Raji (cell line): ENCODE measurements around the gene GLMN.

Experiments
- POLR2A ChIP-seq: IDR thresholded peaks from 2 replicates; pipeline ENCODE4 v1.6.1; 2011; ENCODE audit warnings: low read depth, low read length, control low read depth; ENCODE audit not compliant: insufficient read depth

The GLMN gene

DNA sequence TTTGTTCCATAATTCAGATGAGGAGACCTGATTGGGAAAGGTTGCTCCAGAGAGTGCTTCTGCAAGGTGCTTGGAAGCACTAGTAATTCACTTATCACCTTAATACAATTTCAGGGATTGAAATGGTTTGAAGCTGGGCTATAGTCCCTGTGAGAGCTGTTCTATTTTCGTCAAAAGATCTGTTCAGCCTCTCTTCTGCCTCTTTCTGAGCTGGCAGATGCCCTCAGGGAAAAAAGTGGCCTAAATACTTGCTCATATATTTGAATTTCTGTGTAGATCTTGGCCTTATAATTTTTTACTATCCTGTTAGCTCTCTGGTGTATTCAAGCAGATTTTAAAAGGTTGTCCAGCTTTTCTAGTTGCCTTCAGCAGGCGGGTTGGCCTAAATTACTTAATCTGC lies 58.8 kb downstream of the GLMN start:
- no peak for TF ChIP-seq POLR2A

DNA sequence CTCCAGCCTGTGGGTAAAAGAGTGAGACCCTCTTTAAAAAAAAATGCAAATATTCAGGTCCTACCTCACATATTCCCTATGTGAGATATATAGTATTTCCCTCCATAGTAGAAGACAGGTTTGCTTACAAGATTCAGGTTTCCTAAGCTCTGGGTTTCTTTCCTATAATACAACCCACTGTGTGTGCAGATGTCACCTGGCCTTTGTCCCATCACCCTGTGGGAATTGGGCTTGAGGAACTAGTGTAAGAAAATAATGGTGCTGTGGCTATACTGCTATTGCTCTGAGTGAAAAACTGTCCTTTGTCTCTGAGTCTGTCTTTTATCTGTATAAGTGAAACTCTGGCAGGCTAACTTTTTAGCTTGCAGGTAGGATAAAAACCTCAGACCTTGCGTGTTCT lies 68.1 kb downstream of the GLMN start:
- no peak for TF ChIP-seq POLR2A

DNA sequence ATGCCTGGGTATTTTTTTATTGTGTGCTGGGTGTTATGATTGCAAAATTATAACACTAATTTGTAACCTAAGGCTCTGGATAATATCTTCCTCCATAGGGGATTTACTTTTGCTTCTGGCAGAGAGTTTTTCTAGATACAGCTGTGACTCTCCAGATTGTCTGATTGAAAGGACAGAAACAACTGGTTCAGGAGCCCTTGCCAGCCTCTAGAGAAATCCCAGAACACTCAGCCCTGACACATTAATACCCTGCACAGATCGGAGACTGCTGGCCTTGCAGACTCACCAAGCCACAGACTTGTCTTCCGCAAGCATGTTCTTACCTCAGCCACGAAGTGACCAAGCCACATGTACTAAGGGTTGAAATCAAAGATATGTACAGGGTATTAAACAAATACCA lies 70.4 kb downstream of the GLMN start:
- TF ChIP-seq POLR2A: no peak

DNA sequence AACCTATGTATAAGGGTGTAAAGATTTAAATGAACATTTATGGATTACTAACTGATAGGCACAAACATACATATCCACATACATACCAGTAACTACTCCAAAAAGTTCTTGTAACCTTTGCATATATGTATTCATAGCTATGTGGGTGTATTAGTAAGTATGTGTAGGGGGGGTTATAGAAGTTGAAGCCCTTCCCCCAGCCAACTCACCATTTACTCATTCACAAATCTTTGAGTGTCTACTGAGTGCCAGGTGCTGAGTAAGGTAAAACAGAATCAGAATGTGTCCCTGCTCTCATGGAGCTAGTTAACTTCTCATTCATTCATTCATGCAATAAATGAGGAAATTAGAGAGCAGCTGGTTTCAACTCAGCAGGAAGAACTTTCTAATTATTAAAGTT lies 79.8 kb downstream of the GLMN start:
- no peak for TF ChIP-seq POLR2A

DNA sequence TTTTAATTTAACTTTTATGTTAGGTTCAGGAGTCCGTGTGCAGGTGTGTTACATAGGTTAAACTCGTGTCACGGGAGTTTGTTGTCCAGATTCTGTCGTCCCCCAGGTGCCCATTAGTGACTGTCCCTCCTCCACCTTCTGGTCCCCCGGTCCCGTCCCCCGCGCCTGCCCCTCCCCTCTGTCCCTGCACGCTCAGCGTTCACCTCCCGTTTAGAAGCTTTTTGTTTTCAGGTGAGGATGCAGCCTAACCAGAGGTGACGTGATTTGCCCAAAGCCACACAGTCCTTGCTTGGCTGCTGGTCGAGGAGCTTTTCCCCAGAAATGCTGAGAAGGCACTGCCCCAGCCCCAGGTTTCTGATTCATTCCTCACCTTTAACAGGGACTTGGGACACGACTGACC lies 80.2 kb downstream of the GLMN start:
- no peak for TF ChIP-seq POLR2A

DNA sequence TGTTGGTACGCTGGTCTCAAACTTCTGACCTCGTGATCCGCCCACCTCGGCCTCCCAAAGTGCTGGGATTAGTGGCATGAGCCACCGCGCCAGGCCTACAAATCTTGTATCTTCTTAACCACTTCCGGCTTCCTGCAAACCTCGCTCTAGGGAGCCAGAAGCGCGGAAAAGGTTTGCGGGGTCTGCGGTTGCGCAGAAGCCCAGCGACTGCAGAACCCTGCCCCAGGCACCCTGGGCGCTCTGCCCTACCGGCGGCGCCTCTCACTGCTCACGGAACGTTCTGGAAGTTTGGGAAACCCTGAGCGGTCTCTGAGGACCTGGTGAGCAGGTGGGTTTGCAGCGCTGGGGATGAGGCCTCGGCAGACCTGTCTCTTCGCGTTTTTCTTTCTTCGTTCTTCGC lies 81.1 kb downstream of the GLMN start, which contains the start of gene C1orf146:
Gene C1orf146, plus strand, starts transcription at position 195 of the 400 bp plus-strand sequence. CDS start 13,506 bp downstream, outside the sequence.
- TF ChIP-seq POLR2A: no peak

DNA sequence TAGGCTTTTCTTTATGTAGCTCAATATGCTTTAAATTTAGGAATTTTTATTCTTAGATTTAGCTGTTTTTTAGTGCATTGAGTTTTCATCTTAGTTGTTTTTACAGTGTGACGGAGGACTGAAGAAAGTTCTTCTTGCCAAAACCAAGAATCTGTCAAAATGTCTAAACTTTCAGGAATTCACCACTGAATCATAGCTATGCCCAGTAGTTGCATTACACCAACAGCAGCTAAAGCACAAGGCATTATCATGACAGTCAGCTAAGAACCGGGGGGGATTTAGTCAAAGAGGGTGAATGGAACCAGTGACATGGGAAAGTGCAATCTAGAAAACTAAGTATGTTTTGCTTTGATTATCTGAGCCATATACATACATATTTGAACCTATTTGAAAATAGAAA lies 87.6 kb downstream of the GLMN start:
- TF ChIP-seq POLR2A: no peak

DNA sequence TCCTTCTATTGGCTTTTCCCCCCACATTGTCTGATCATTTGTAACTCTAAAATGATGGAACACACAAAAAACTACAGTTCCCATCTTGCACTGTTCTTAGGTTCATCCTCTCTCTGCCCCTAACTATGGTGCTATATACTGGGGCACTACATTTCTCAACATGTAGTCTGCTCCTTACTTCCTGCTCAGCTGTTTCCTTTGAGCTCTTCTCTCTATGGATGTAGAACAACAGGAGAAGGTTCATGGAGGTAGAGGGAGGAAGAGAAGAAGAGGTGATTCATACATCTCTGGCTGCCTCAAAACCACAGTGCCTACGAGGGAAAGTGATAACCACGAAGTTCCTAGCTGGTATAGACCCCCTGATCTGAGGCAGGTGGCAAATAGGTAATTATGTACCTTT lies 88.1 kb downstream of the GLMN start:
- TF ChIP-seq POLR2A: no peak

DNA sequence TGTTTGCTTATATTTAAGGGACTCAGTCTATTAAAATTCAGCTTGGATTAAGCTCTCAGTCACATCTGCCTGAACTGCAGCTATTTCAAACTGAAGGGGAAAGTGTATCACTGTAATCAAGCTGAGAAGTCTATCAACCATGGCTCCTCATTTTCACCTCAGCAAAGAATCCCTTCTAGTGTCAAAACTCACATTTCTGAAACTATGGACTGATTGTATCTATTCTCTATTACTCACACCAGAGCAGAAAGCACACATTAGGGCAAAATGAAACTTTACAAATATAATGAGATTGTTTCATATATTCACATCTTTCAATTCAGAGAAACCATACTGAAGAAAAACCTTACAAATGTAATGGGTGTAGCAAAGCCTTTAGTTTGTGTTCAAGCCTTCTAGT lies 95.7 kb downstream of the GLMN start:
- no peak for TF ChIP-seq POLR2A

DNA sequence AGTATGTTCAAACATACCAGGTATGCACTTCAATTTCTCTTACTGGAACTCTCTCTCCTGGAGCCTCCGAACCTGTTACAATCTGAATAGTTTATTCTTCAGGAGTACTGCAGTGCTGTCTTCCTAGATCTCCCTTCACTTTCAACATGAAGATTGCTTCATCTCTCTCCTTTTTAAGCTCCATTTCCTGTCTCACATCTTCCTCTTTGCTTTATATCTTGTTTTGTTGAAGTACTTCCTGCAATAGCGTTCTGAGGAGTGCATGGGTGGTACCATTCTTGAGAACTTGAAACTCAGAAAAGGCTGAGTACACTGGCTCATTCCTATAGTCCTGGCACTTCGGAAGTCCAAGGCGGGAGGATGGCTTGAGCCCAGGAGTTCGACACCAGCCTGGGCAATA lies 96.8 kb downstream of the GLMN start:
- TF ChIP-seq POLR2A: no peak
